Measurements from ENCODE around the gene XKRX.

XKRX gene

GRCh38 chrX:100928660-100929613 is at the start of gene XKRX:
TSS of gene XKRX (minus strand) at chrX:100928917. CDS start at chrX:100928304, 613 bp downstream.
- H3K4me3 ChIP-seq (ENCODE audit: low read length), result peak within 1 kb of the TSS; percentile 52
- DNase-seq (ENCODE audit: low read depth), result peak; percentile 61
- TF ChIP-seq CTCF (IDR thresholded peaks at IDR 0.05; ENCODE audit: insufficient read depth, low read depth, low read length, missing control alignments), result no peak

- DNase-seq (ENCODE audit: low read depth), result no peak
- H3K4me3 ChIP-seq (ENCODE audit: low read length), result no peak overlapping the region
- TF ChIP-seq CTCF (IDR thresholded peaks at IDR 0.05; ENCODE audit: insufficient read depth, low read depth, low read length, missing control alignments), result no peak
These were observed 47.5 kb upstream of the XKRX start for GRCh38 chrX:100976211-100976610.

- no peak for DNase-seq (ENCODE audit: low read depth)
- TF ChIP-seq CTCF (IDR thresholded peaks at IDR 0.05; ENCODE audit: insufficient read depth, low read depth, low read length, missing control alignments), result no peak
- H3K4me3 ChIP-seq (ENCODE audit: low read length), result no peak overlapping the region
These were observed 46.5 kb upstream of the XKRX start for GRCh38 chrX:100975212-100975611.

GRCh38 chrX:100973411-100973810 is 44.7 kb upstream of the XKRX start:
- no peak overlapping the region for H3K4me3 ChIP-seq (ENCODE audit: low read length)
- TF ChIP-seq CTCF (IDR thresholded peaks at IDR 0.05; ENCODE audit: insufficient read depth, low read depth, low read length, missing control alignments), result no peak
- DNase-seq (ENCODE audit: low read depth), result peak; percentile 77

DNA sequence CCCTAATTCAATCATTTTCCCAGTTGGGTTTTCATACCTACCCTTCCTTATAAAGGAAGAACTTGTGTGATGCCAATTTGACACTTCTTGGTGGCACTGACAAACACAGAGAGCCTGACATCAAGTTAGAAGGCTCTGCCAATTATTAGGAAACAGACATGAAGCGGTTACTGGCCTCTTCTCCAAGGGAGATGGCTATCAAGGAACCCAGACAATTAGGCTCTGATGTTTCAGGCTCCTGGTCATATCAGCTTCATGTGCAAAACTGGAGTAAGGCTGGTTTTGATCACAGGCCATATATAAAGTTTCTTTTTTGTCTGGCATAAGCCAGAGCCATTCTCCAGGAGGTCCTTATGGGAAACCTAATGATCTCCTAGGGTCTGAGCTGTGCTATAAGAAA is 41.2 kb upstream of the XKRX start:
- no peak for TF ChIP-seq CTCF (IDR thresholded peaks at IDR 0.05; ENCODE audit: insufficient read depth, low read depth, low read length, missing control alignments)
- H3K4me3 ChIP-seq (ENCODE audit: low read length), result no peak overlapping the region
- DNase-seq (ENCODE audit: low read depth), result no peak

GRCh38 chrX:100969408-100969807 is 40.7 kb upstream of the XKRX start, which contains the start of gene ARL13A:
TSS of gene ARL13A (plus strand) at chrX:100969708. CDS start at chrX:100973690, 3,982 bp downstream.
- DNase-seq (ENCODE audit: low read depth), result no peak

More at GRCh38 chrX:100969408-100969807, 40.7 kb upstream of the XKRX start, which contains the start of gene ARL13A:
- H3K4me3 ChIP-seq (ENCODE audit: low read length), result no peak within 1 kb of the TSS
- no peak for TF ChIP-seq CTCF (IDR thresholded peaks at IDR 0.05; ENCODE audit: insufficient read depth, low read depth, low read length, missing control alignments)
